Gastrocnemius medialis (tissue), 4 donors: ENCODE data around the gene PLPP4. TPM values are rescaled to one million over a fixed set of nuclear protein-coding genes. Genes with fewer than 3 reads are reported as not detected.

ENCODE experiments used
- ATAC-seq, 2 donors: fragments of 150-250 bp; one replicate each; pipeline ENCODE4 v1.9.1; 2016
- DNase-seq, 2 donors: peaks; one replicate each; pipeline ENCODE4 v3.0.0-alpha.2; 2019
- H3K27ac ChIP-seq, 4 donors: fragments of 200-600 bp; sonication (generic); 1 replicate in 1 of 4; 2 replicates in 3 of 4; pipeline ENCODE4 v1.5.1; 2016 to 2018; ENCODE audit warnings: mild to moderate bottlenecking in 2 of 4, moderate library complexity in 1 of 4
- H3K27me3 ChIP-seq, 3 donors: fragments of 200-600 bp; sonication (generic) in 2 of 3; 1 replicate in 1 of 3; 2 replicates in 2 of 3; pipeline versions ENCODE4 v1.5.1 to v1.6.0; 2016 to 2019; ENCODE audit warnings: mild to moderate bottlenecking in 1 of 3, moderate library complexity in 1 of 3
- H3K36me3 ChIP-seq, 2 donors: fragments of 200-600 bp; sonication (generic) in 1 of 2; one replicate each; pipeline ENCODE4 v1.5.1; 2017 to 2018
- H3K4me1 ChIP-seq, 2 donors: fragments of 200-600 bp; sonication (generic) in 1 of 2; one replicate each; pipeline ENCODE4 v1.5.1; 2016 to 2017; ENCODE audit warnings: mild to moderate bottlenecking in 2 of 2
- H3K4me3 ChIP-seq, 4 donors: fragments of 200-600 bp; sonication (generic) in 3 of 4; 1 replicate in 1 of 4; 2 replicates in 3 of 4; pipeline ENCODE4 v1.5.1; 2016 to 2019; ENCODE audit warnings: mild to moderate bottlenecking in 2 of 4
- H3K9me3 ChIP-seq, 3 donors: fragments of 200-600 bp; sonication (generic) in 2 of 3; 1 replicate in 1 of 3; 2 replicates in 2 of 3; pipeline ENCODE4 v1.5.1; 2016 to 2019
- POLR2A ChIP-seq, 2 donors: fragments of 450-650 bp; IDR thresholded peaks; one replicate each; pipeline ENCODE4 v1.6.1; 2017; ENCODE audit warnings: antibody characterized with exemption in 2 of 2, mild to moderate bottlenecking in 2 of 2, moderate library complexity in 2 of 2
- in situ Hi-C, 4 donors: fragments of 200-750 bp; cut with MboI; loops; one replicate each; pipeline versions ENCODE4 v1.15.0 to v1.8.0; 2017; ENCODE audit warnings: low sequenced_read_pairs in 4 of 4
- intact Hi-C: fragments of 100-400 bp; cut with DNase I; formaldehyde crosslinking; loops from one replicate; pipeline ENCODE4 v1.15.1; 2023; ENCODE audit warnings: low total_unique reads
- total RNA-seq, 4 donors: library from RNA; depleted of rRNA; stranded (reverse); fragments of >200 nt; gene quantifications; one replicate each; pipeline versions ENCODE4 v1.1.0 to v1.2.3, GENCODE V29; 2016
- TF ChIP-seq, protein P1 (sequence below), 5 experiments: fragments of 450-650 bp in 3 of 5; fragments of 200-600 bp in 2 of 5; sonication (generic) in 2 of 5; IDR thresholded peaks in 4 of 5; conservative IDR thresholded peaks in 1 of 5; 1 replicate in 4 of 5; 2 replicates in 1 of 5; pipeline ENCODE4 v1.5.1; 2016 to 2019; ENCODE audit warnings: antibody characterized with exemption in 5 of 5, mild to moderate bottlenecking in 3 of 5, moderate library complexity in 3 of 5

The PLPP4 gene
- total RNA-seq, 4 donors from 2014 or later, result not detected

DNA sequence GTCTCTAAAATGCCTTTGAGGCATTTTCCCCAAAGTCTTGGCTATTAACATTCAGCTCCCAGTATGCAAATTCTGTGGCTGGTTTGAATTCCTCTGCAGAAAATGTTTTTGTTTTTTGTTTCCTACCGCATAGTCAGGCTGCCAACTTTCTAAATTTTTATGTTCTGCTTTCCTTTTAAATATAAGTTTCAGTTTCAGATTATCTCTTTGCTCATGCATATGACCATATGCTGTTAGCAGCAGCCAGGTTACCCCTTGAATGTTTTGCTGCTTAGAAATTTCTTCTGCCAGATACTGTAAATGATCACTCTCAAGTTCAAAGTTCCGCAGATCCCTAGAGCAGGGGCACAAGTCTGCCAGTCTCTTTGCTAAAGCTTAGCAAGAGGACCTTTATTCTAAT, 96.9 kb downstream of the PLPP4 start:
- H3K9me3 ChIP-seq, result no peaks in the 10 kb centered on the region
- no peak overlapping the region for H3K27ac ChIP-seq
- H3K4me3 ChIP-seq, result no peak overlapping the region
- no peaks in the 10 kb centered on the region for H3K4me1 ChIP-seq
- H3K27me3 ChIP-seq, result no peaks in the 10 kb centered on the region
- intact Hi-C loops (no loop called here), in situ Hi-C loops (no loop called here)
- TF ChIP-seq, protein P1, sequence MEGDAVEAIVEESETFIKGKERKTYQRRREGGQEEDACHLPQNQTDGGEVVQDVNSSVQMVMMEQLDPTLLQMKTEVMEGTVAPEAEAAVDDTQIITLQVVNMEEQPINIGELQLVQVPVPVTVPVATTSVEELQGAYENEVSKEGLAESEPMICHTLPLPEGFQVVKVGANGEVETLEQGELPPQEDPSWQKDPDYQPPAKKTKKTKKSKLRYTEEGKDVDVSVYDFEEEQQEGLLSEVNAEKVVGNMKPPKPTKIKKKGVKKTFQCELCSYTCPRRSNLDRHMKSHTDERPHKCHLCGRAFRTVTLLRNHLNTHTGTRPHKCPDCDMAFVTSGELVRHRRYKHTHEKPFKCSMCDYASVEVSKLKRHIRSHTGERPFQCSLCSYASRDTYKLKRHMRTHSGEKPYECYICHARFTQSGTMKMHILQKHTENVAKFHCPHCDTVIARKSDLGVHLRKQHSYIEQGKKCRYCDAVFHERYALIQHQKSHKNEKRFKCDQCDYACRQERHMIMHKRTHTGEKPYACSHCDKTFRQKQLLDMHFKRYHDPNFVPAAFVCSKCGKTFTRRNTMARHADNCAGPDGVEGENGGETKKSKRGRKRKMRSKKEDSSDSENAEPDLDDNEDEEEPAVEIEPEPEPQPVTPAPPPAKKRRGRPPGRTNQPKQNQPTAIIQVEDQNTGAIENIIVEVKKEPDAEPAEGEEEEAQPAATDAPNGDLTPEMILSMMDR (IDR thresholded peaks at IDR 0.05 in 4 of 5, conservative IDR thresholded peaks at IDR 0.05 in 1 of 5), result no peak
- no peak for TF ChIP-seq POLR2A (IDR thresholded peaks at IDR 0.05)
- no peaks in the 10 kb centered on the region for H3K36me3 ChIP-seq
- no peak for ATAC-seq
- no peak for DNase-seq

GRCh38 chr10:120555436-120555835, 98.4 kb downstream of the PLPP4 start:
- no peak for TF ChIP-seq POLR2A (IDR thresholded peaks at IDR 0.05)
- TF ChIP-seq, protein P1 (IDR thresholded peaks at IDR 0.05 in 4 of 5, conservative IDR thresholded peaks at IDR 0.05 in 1 of 5), result no peak
- H3K4me3 ChIP-seq, result no peak overlapping the region
- H3K27ac ChIP-seq, result no peak overlapping the region
- ATAC-seq (no peak), DNase-seq (no peak)
- no peaks in the 10 kb centered on the region for H3K36me3 ChIP-seq
- no peaks in the 10 kb centered on the region for H3K9me3 ChIP-seq
- H3K4me1 ChIP-seq, result no peaks in the 10 kb centered on the region
- H3K27me3 ChIP-seq, result no peaks in the 10 kb centered on the region
- intact Hi-C loops, result no loop called here
- in situ Hi-C loops, result no loop called here

DNA sequence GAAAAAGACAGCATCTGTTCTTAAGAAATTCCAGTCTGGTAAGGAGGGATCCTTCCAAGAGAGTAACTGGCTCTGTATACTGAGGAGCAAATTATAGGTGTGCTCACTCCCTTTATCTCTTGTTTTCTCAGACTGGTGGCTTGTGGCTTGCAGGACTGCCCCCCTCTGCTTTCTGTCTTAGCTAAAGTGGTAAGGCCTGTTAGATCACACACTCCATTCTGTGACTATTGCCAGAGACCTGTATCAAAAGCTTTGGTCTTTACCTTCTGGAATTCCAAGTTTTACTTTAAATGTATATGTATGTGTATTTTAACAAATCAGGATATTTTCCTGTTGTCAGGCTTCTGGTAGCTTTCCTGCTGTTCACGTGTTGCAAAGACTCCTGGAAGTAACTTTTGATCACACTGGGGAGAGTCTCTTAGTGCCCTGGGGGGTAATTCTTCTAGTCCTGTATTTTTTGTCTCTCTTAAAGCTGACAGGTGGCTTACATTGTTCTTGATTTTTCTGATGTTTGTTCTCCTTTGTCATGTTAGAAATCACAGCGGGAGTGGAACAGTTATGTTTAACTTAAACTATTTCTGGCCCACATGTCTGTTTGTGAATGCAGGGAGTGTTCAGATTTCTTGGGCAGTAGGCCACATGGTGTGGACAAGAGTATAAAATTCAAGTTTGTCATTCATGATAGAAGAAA, 99.0 kb downstream of the PLPP4 start:
- in situ Hi-C loops, result no loop called here
- Histone ChIP-seq H3K27ac (no peak overlapping the region), H3K27me3 (no peaks in the 10 kb centered on the region), H3K36me3 (no peaks in the 10 kb centered on the region), H3K4me1 (no peaks in the 10 kb centered on the region), H3K9me3 (no peaks in the 10 kb centered on the region), H3K4me3 (no peak overlapping the region)
- DNase-seq (no peak), ATAC-seq (no peak)
- no peak for TF ChIP-seq POLR2A (IDR thresholded peaks at IDR 0.05)
- TF ChIP-seq, protein P1 (IDR thresholded peaks at IDR 0.05 in 4 of 5, conservative IDR thresholded peaks at IDR 0.05 in 1 of 5), result no peak
- intact Hi-C loops, result no loop called here

- intact Hi-C loops (no loop called here), in situ Hi-C loops (no loop called here)
- TF ChIP-seq, protein P1 (IDR thresholded peaks at IDR 0.05 in 4 of 5, conservative IDR thresholded peaks at IDR 0.05 in 1 of 5), result no peak
- TF ChIP-seq POLR2A (IDR thresholded peaks at IDR 0.05), result no peak
- ATAC-seq (no peak), DNase-seq (no peak)
- H3K27ac ChIP-seq, result no peak overlapping the region
- H3K4me3 ChIP-seq, result no peak overlapping the region
- no peaks in the 10 kb centered on the region for H3K4me1 ChIP-seq
- no peaks in the 10 kb centered on the region for H3K36me3 ChIP-seq
- no peaks in the 10 kb centered on the region for H3K27me3 ChIP-seq
- no peaks in the 10 kb centered on the region for H3K9me3 ChIP-seq
Observed at GRCh38 chr10:120557311-120557710, 100.3 kb downstream of the PLPP4 start.

DNA sequence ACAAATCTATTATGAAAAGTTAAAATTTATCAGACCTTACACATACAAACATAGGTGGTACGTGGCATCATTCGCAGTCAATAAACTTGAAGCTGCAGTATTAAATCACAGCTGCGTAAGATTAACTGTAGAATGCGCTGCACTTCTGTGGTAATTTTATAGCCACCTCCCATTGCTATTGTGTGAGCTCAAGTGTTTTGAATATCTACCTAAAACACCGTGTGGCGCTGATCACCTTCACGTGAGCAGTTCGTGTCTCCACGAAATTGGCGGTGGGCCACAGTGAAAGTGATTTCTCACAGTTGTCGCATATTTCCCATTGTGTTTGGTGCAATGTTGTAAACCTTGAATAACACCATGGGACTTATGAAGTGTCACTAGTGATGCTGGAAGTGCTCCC, 102.8 kb downstream of the PLPP4 start:
- Histone ChIP-seq H3K4me1 (no peaks in the 10 kb centered on the region), H3K27me3 (no peaks in the 10 kb centered on the region), H3K27ac (no peak overlapping the region), H3K36me3 (no peaks in the 10 kb centered on the region), H3K4me3 (no peak overlapping the region), H3K9me3 (no peaks in the 10 kb centered on the region)
- ATAC-seq (no peak), DNase-seq (no peak)
- in situ Hi-C loops (no loop called here), intact Hi-C loops (no loop called here)
- TF ChIP-seq, protein P1 (IDR thresholded peaks at IDR 0.05 in 4 of 5, conservative IDR thresholded peaks at IDR 0.05 in 1 of 5), result no peak
- TF ChIP-seq POLR2A (IDR thresholded peaks at IDR 0.05), result no peak
